HG03354 (cell line): ENCODE results near the gene ACTN1.
A peak's percentile ranks its signal among the peaks of the same experiment; 100 is the strongest.
"Not testable (repeated sequence)": the region's sequence is repeated elsewhere in the genome, so short reads cannot be mapped to it uniquely, and the experiment has no call there.

Experiments
- ATAC-seq: cut with Tn5 transposase; IDR thresholded peaks from one replicate; pipeline ENCODE4 v1.9.1; 2021; ENCODE audit warnings: mild to moderate bottlenecking; ENCODE audit not compliant: unreplicated experiment, poor library complexity, severe bottlenecking

ACTN1 gene

DNA sequence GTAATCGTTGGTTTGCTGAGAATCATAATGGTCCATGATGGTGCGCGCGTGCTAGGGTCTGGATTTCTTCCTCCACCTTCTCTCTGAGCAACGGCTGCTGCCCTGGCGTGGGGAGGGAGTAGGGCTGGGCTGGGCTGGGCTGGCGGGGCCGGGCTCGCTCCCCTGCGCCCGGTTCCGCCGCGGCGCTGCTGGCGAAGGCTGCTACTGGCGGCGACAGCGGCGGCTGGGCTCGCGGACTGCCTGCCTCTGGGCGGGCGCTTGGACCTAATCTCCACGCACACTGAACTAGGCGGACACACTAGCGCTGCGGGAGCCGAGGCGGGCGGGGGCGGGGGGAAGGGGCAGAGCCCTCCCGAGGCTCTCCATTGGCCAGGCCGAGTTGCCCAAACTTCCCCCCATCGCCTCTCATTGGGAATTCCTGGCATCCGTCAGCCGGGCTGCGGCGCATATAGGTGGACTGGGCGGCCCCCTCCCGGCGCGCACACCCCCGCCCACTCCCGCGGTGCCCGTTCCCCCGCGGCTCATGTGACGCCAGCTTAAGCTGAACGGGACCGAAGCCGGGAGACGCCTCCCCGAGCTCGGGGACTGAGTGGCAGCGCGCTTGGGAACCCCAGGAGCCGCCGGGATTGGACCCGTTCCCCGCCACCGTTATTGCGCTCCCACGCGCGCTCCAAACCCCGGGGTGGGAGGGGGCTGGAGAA lies at the start of gene ACTN1:
TSS of gene ACTN1 (minus strand) at position 282 of the 701 bp plus-strand sequence. CDS start at position 36, 246 bp downstream.
- ATAC-seq = peak; percentile 46

DNA sequence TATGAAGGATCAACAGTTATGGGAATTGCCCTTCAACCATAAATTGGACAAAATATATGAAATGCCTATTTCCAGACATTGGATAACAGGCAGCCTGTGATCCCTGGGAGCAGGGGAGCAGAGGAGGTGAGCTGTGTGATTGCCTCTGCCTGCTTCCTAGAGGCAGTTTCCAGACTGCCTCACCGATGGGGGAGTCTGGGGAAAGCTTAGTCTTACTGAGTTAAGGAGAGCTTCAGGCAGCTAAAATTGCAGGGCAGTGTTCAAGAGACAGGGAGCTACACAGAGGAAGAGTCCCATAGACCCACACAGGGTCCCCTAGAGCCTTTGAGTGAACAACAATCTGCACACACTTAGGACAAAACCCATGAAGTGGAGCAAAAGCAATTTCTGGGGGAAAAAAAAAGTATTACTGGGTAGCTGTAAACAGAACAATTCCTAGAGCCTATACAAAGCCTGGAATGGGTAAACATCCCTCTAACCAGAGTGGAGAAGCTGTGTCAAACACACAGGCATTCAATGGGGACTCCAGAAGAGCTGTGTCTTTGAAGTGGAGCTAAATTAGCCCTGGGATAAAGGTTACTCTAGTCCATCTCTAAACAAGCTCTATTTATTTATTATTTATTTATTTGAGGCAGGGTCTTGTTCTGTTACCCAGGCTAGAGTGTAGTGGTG lies 48.3 kb upstream of the ACTN1 start:
- no peak for ATAC-seq

DNA sequence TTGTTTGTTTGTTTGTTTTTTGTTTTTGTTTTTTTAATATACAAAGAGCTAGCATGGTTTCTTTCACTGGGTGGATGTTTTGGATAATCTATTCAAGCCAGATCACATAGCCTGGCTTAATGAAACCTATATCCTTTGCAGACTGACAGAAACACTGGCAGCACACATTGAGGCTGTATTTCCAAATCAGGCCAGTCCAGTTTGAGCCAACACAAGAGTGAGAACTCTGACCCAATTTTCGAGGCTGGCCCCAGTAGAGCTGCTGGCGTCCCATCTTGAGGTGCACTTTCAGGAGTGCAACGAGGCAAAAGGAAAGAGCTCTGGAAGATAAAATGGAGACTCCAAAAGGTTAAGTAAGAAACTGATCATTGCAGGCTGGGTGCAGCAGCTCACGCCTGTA lies 43.9 kb upstream of the ACTN1 start:
- ATAC-seq = no peak

DNA sequence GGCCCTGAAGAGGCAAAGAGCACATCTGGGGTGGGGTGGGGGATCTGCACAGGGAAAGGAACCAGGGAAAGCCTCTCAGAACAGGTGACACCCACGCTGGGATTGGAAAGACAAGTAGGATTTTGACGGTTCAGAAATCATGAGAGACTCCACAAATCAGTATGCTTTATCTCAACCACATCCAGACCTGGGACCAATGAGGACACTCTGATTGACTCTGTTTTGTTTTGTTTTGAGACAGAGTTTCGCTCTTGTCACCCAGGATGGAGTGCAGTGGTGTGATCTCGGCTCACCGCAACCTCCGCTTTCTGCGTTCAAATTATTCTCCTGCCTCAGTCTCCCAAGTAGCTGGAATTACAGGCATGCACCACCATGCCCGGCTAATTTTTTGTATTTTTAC lies 43.0 kb upstream of the ACTN1 start:
- not testable (repeated sequence) for ATAC-seq

DNA sequence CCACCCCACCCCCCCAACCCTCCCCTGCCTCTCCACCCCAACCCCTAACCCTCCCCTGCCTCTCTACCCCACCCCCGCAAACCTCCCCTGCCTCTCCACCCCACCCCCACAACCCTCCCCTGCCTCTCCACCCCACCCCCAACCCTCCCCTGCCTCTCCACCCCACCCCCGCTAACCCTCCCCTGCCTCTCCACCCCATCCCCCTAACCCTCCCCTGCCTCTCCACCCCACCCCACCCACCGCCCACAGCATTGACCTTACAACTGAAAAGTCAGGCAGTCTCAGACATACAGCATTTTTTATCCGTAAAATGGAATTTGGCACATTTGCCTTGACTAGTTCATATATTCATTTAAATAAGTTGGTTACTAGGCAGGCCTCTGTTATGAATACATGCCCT lies 38.6 kb upstream of the ACTN1 start:
- ATAC-seq = no peak

DNA sequence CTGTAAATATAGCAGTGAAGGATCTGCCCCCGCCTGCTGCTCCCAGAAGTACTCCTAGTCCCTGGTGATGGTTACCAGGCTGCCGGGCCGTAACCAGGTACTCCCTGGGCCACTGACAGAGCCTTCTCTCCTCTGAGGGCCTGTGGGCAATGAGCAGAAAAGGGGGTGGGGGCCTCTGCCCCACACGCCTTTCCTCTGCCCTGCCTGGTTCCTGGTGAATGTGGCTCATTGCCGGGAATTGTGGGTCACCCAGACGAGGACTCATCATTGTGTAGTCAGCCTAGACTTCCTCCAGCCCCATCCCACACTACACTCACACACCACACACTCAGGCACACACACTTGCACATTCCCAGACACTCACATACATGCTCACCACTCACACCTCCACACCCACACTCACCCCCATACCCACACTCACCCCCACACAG lies 35.7 kb upstream of the ACTN1 start:
- no peak for ATAC-seq

DNA sequence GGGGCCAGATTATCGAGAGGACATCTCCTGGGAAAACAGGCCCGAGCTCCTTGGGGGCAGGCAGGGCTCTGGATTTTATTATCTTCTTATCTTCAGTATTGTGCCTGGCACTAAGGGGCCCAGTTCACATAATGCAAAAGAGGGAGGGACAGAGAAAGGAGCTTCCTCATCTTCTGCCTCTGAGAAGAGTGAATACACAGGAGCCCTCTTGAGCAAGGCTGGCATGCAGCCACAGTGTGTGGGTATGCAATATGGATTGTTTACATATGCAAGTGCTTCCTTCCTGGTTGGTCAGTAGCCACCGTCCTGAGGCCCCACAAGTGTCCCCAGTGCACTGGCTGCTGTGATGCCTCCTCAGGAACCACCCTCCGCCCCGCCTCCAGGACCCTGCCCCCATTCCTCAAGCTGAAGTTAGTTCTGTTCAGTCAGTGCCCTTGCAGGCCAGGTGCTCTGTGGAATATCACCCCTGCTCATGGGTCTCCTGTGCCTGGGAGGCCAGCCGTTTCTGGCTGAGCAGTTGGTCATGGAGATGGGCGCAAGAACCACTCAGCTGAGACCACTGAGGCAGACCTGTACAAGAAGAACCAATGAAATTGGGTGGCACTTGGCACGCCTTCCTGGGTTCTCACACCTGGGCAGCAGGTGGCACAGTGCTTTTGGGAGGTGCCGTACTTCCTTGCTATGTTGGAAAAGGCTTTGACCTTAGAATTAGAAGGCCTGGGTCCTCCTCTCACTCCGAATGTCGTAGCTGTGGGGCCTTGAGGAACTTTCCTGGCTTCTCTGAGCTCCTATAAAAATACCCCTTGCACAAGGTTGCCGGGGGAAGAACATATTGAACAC lies 35.1 kb upstream of the ACTN1 start:
- ATAC-seq = no peak

DNA sequence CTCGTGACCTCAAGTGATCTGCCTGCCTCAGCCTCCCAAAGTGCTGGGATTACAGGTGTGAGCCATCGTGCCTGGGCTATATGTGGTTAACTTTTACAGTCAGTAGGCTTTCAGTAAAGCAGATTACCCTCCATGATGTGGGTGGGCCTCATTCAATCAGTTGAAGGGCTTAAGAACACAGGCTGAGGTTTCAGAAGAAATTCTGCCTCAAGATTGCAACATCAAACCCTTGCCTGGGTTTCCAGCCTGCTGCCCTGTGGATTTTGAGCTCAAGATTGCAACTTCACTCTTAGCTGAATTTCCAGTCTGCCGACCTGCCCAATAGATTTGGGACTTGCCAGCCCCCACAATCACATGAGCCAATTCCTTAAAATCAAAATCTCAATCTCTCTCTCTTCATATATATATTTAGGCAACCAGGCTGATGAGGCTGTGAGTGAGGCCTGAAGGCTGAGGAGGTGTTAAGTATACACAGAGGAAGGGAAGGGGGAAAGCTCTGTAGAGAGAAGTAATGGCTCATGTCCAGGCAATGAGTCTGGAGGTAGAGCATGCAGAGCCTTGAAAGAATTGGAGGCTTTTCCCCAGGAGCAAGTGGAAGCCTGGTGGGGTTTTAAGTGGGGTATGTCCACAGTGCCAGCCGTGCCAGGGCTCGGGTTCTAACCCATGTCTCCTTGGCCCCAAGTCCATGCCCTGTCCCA lies 33.3 kb upstream of the ACTN1 start:
- no peak for ATAC-seq

DNA sequence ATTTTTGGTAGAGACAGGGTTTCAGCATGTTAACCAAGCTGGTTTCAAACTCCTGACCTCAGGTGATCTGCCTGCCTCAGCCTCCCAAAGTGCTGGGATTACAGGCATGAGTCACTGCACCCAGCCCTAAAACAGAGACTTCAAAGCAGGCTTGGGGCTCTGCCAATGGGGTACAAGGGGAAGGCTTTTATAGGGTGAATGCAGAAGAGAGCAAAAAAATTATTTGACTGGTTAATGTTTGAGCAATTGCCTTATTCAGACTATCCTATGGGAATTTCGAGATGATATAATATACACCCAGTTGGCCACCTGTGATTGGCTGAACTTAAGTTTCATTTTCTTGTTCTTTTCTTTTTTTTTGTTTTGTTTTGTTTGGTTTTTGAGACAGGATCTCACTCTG lies 31.5 kb upstream of the ACTN1 start:
- no peak for ATAC-seq

DNA sequence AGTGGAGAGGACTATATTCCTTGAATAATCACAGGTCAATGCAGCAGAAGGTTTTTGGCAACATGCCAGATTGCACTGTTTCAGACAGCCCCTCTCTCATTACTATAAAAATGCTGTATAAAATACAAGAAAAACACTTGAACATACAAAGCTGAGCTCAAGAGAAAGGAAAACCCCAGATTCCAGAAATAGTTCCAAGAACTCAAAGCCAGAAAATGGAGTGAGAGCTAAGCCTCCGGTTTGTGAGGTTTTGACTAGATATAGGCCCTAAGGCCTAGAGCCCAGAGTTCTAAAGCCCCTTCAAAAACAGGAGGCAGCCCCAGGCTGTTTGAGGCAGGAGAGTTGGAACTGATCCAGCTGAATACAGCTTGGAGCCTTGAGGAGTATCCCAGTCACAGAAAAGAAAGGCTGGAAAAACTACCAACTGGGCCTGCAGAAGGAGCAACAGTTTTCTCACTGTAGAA lies 29.4 kb upstream of the ACTN1 start:
- ATAC-seq = no peak

DNA sequence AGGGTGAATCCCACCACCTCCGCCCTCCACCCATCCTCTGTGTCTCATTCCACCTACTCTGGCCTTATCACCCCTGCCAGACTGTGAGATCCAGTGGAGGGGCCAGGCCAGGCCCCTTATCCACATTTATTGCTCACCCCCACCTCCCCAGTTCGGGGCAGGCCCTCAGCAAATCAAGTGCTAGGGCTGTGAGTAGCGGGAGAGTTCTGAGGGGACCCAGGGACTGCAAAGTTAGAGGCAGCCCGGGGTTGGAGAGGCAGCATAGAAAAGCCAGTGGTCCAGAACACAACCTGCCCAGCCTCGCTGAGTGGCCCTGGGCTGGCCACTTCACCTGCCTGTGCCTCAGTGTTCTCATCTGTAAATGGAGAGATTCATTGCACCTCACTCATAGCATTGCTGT lies 27.2 kb upstream of the ACTN1 start:
- no peak for ATAC-seq

DNA sequence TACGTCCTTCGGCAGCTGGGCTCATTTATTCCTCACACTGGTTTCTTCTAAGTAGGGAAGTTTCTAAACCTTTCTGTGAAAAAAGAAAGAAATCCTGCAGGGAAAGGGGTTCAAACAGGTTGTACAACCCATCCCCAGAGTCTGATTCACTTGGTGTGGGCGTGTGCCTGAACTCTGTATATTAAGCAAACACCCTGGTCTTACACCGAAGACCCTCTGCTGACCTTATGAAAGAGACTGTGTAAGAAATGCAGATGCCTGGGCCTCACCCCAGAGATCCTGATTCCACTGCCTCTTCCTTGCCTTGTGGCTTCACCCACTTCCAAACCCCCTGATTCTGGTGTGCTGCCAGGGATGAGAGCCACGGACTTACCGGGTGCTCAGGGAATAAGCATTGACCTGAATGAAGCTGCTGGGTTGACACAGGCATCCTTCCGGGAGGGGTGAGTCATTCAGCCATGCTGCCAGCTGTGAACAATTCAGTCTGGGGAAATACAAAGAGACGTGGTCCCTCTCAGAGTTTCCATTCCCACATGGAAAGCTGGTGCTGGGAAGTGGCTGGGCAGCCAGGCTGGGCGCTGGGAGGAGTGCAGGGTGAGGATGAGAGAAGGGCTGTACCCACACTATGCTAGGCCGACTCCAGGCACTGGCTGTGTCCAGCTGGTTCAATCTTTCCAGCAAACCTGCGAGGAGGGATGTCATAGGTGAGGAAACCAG lies 26.5 kb upstream of the ACTN1 start:
- no peak for ATAC-seq

DNA sequence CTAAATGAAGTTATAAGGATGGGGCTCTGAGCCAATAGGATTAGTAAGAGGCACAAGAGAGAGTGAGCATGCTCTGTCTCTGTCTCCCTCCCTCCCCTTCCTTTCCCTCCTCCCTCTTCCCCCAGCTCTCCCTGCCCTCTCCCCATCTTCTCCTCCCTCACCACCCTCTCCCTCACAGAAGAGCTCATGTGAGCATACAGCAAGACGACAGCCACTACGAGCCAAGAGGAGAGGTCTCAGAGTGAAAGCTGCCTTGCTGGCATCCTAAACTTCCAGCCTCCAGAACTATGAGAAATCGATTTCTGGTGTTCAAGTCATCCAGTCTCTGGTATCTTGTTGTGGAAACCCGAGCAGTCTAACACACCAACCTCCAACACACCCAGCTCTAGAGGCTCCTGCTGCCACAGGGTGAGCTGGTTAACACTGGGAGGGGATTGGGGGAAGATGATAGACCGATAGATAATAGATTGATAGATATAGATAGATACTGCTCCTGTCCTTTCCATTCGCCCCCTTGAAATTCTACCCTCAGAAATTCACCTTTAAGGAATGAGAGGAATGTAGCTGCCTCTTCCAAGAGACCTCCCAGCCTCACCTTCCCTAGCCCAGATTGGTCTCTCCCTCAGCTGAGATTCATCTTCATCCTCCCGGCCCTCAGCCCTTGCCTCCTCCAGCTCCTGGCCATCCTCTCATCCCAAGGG lies 25.8 kb upstream of the ACTN1 start:
- no peak for ATAC-seq

DNA sequence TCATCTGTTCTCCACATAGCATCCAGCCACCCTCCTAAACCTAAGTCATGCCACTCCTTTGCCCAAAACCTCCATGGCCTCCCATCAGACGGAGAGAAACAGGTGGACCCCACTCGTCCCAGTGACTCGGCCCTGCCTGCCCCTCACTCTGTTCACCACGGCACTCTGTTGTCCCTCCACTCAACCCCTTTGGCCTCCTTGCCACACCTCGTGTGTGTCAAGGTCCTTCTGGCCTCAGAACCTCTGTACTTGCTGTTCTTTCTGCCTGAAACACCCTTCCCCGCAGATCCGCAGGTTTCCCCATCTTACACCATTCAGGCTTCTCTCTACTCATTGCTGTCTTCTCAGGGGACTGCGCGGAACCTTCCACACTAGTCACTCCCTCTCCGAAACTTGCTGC lies 24.5 kb upstream of the ACTN1 start:
- no peak for ATAC-seq

DNA sequence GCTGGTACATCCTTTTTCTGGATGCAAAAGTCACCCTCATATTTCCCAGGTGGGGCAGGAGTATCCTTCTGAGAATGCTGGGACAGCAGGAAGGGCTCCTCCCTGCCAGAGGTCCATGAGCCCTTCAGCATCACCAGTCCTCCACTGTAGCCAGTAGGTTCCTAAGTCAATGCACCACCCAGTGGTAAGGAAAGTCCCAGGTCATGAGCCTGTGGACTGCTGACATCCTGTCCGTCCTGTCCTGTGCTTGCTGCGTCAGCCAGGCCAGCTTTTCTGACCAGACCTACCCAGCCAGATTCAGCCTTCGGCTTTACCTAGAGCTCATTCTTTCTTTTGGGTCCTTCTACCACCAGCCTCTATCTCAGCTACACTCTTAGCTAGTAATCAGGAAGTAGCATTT lies 23.0 kb upstream of the ACTN1 start:
- ATAC-seq = no peak

DNA sequence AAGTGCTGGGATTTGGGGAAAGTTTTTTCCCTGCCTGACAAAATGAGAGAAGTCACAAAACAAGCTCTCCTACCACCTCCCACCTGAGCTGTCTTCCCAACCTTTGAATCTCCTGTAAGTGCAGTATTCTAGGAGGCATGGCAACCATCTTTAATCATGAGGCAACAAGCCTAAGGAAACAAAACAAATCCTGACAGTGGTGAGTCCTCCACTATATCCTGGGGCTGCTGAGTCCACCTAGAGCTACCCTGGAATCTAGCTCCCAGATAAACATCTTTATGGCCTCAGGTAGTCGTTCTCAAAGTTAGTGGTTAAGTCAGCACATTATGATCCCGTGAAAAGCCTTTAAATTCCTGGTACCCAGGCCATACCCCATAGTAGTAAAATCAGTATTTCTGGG lies 22.3 kb upstream of the ACTN1 start:
- ATAC-seq = no peak

DNA sequence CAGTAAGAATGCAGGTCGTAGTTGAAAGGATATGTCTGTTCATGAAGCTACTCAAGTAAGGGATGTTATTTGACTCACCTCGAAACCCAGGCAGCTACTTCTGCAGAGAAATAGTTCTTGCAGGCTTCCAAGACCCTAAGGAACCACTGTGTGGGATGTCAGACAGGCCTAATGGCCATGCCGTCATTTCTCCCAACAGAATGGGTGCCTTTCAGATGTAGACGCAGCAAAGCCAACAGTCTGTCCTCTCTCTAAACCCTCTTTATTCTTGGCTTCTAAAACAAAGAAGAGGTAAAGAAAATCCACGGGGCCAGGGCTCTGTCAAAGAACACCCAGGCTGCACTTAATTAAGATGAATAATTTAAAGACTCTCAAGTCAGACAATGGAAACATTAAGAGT lies 19.0 kb upstream of the ACTN1 start:
- ATAC-seq = no peak

DNA sequence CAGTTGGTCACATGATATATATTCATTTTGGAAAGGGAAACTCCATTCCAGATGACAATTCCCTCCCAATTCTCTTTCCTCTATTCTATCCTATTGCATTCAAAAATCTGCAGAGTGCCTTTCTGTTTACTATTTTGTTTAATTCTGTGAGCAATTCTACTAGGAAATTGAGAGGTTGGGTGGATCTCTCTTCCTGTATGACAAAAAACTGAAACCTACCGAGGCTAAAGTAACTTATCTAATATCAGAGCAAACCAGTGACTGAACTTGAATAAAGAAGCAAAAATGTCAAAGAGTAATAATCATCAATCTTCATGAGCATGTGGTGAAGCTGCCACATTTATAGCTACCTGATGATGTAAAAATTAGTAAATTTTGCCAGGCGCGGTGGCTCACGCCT lies 16.6 kb upstream of the ACTN1 start:
- no peak for ATAC-seq

DNA sequence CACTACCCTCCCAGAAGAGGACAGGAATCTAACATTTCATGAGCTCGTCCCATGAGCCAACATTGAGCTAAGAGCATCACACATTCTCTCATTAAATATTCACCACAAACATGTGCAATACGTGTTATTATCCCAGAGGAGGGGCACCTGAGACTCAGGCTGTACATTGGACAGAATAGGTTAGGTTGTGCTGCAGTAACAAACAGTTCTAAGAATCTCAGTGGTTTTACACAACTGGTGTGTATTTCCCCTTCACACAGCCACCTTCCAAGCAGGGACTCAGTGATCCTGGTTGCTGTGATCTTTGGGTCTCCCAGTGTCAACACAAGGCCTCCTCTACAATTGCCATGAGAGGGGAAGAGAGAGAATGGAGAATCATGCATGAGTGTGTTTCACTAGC lies 15.0 kb upstream of the ACTN1 start:
- ATAC-seq = no peak
